Daoy (cell line): ENCODE results near the gene RARRES2. TPM values are rescaled to one million over a fixed set of nuclear protein-coding genes. Genes with fewer than 3 reads are reported as not detected.
"Not testable (repeated sequence)": the region's sequence is repeated elsewhere in the genome, so short reads cannot be mapped to it uniquely, and the experiment has no call there.

Experiments used
- DNase-seq: peaks from one replicate; pipeline ENCODE4 v3.0.0-alpha.2; 2015; ENCODE audit warnings: low read depth
- total RNA-seq: library from RNA; depleted of rRNA; stranded (reverse); fragments of >200 nt; shearing (Covaris generic); gene quantifications from 2 replicates; pipeline ENCODE4 v1.2.3, GENCODE V29; 2014

RARRES2 gene
- total RNA-seq, 1 experiment from 2014 or later, result 11.8 TPM

DNA sequence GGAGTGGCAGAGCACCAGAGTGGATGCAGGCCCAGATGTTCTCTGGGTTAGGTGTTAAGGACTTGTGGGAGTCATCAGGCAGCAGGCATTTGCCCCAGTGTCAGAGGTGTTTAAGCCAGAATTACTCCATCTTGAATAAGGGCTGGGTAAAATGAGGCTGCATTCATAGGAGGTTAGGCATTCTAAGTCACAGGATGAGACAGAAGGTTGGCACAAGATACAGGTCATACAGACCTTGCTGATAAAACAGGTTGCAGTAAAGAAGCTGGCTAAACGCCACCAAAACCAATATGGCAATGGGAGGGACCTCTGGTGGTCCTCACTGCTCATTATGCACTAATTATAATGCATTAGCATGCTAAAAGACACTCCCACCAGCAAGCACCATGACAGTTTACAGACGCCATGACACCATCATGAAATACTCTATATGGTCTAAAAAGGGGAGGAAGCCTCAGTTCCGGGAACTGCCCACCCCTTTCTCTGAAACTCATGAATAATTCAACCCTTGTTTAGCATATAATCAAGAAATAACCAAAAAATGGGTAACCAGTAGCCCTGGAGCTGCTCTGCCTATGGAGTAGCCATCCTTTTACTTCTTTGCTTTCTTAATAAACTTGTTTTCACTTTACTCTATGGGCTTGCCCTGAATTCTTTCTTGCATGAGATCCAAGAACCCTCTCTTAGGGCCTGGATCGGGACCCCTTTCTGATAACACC lies 19.2 kb downstream of the RARRES2 start:
- no peak for DNase-seq

DNA sequence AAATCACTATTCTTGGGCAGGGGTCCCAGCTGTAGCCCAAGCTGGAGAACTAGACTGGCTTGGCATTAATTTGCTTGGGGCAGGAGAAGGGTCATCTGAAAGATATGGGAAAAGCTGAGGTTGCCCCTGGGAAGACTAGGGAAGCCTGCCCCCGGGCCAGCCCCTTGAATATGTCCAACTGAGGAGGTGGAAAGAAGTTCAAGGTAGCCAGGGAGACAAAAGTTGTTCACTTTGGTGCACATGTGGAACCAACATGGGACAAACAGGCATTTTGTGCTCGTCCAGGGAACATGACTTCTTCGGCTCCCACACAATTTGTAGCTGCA lies 19.7 kb downstream of the RARRES2 start:
- DNase-seq, result no peak

DNA sequence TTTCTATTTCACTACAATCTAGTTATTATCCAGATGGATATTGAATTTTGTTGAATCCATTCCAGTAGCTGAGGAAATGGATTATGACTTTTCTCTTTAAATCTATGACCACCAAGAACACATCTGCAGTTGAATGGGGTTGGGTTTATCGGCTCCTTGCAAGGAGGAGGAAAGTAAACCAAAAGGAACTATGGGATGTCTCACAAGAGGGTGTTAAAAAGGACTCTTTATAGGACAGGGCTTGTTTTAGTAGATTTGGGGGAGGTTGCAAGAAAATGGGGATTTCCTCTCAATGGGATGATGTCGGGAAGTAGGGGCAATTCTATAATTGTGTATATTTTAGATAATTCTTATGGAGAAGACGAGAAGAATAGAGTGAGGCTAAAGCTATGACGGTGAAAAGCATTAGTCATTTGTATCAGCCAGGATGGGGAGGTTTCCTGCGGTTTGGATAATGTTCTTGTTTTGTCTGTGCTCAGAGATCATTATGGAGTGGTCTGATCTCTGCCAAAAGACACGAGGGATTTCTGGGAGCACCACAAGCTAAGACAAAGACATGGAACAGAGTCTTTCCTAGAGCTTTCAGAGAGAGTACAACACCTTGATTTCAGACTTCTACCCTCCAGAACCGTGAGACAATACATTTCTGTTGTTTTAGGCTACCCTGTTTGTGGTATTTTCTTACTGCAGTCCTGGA lies 23.5 kb downstream of the RARRES2 start:
- peak; percentile 93 for DNase-seq

DNA sequence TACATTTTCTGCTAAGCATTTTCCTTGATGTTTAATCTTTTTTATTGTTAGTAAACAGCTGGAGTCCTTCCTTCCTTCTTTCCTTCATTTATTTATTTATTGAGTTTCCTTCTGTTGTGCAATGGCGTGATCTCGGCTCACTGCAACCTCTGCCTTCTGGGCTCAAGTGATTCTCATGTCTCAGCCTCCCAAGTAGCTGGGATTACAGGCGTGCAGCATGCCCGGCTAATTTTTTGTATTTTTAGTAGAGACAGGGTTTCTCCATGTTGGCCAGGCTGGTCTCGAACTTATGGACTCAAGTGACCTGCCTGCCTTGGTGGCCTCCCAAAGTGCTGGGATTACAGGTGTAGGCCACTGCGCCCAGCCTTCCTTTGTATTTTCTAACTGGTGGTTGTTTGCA lies 24.4 kb downstream of the RARRES2 start:
- DNase-seq, result not testable (repeated sequence)

DNA sequence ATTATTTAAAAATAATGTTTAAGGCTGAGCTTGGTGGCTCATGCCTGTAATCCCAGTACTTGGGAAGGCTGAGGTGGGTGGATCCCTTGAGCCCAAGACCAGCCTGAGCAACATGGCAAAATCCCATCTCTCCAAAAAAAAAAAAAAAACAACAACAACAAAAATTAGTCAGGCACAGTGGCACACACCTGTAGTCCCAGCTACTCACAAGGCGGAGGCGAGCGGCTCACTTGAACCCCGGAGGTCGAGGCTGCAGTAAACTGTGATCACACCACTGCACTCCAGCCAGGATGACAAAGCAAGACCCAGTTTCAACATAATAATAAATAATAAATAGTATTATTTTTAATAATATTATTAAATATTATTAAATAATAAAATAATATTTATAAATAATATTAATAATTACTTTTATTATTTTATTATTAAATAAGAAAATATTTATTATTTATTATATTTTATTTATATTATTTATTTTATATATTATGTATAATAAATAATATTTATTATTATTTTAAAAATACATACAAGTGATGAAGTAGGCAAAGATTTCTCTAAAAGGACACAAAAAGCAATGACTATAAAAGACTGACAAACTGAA lies 26.7 kb downstream of the RARRES2 start:
- DNase-seq, result no peak

DNA sequence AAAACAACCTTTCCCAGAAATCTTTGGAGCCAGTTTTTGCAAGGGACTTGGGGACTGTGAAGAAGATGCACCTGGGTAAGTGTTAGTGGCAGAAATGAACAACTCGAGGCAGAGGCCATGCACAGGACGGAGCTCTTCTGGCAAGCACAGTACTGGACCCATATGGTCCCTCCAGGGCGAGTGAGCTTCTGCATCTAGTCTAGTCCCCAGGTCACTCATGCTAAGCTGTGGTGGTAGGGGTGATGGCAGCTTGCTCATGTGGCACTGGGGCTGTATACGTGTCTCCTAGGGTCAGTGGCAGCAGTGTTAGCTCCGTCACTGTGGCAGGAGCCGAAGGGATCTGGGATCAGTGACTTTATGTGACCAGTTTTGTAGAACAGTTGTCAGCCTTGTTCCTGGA lies 27.6 kb downstream of the RARRES2 start:
- DNase-seq, result no peak

DNA sequence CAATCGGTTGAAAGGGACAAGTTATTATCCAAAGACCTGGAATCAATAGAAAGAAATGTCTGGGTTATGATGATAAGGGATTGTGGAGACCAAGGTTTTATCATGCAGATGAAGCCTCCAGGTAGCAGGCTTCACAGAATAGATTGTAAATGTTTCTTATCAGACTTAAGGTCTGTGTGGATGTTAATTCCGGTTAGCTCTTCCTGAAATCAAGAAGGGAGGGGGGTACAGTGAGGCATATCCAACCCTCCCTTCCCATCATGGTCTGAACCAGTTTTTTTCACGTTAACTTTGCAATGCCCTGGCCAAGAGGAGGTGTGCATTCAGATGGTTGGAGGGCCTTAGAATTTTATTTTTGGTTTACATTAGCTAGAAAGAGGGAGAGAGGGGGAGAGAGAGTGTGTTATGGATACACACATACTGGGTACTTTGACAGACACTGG lies 28.0 kb downstream of the RARRES2 start:
- no peak for DNase-seq

DNA sequence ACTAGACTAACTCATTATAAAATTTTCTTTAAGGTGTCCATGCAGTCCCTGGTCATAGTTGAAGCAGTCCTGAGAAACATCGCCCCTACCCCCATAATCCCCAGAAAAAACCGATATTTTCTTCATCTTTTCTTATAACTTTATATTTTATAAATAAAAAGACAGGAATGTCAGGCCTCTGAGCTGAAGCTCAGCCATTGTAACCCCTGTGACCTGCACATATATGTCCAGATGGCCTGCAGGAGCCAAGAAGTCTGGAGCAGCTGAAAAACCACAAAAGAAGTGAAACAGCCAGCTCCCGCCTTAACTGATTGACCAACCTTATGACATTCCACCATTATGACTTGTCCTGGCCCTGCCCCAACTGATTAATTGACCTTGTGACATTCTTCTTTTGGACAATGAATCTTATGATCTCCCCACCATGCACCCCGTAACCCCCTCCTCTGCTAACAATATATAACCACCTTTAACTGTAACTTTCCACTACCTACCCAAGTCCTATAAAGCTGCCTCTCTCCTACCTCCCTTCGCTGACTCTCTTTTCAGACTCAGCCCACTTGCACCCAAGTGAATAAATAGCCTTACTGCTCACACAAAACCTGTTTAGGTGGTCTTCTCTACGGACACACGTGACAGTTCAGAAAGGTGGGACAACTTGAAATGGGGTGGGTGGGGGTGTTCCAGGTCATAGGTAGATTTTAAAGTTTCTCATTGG lies 28.6 kb downstream of the RARRES2 start:
- DNase-seq, result not testable (repeated sequence)

DNA sequence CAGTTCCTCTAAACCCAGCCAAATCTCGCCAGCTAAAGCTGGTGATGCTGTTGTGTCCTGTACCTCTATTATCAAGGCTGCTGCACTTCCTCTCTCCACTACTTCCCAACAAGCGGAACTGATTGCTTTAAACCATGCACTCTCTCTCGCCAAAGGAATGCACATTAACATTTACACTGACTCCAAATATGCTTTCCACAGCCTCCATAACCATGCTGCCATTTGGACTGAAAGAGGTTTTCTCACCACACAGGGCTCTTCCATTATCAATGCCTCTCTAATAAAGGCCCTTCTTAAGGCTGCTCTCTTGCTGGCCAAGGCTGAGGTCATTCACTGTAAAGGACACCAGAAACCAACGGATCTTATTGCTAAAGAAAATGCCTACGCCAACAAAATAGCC lies 29.7 kb downstream of the RARRES2 start:
- DNase-seq, result peak; percentile 49

DNA sequence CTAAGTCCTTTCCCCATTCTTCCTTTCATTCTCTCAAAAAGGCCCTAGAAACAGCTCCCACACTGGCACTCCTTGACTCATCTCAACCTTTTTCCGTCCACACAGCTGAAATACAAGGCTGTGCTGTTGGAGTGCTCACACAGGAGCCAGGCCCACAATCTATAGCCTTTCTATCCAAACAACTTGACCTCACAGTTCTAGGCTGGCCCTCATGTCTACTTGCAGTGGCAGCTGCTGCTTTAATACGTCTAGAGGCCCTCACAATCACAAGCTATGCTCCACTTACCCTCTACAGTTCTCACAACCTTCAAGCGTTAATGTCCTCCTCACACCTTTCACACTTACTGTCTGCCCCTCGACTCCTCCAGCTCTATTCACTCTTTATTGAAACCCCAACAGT lies 30.3 kb downstream of the RARRES2 start:
- no peak for DNase-seq

DNA sequence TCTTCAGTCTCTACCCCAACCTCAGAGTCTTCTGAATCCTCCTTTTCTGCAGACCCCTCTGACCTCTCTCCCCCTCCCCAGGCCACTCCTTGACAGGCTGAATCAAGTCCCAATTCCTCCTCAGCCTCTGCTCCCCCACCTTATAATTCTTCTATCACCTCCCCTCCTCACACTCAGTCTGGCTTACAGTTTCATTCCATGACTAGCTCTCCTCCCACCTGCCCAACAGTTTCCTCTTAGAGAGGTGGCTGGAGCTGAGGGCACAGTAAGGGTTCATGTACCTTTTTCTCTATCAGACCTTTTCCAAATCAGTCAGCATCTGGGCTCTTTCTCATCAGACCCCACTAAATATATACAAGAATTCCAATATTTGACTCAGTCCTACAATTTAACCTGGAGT lies 32.9 kb downstream of the RARRES2 start:
- no peak for DNase-seq

DNA sequence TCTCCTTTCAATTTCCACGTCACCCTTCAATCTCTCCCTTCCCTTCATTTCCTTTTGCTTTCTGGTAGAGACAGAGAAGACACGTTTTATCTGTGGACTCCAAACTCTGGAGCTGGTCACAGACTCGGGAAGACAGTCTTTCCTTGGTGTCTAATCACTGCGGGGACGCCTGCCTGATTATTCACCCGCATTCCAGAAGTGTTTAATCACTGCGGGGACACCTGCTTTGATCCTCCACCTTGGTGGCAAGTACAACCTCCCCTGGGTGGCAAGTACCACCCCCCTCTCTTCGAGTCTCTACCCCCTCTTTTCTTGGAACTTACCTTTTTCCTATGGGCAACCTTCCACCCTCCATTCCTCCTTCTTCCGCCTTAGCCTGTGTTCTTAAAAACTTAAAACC lies 33.5 kb downstream of the RARRES2 start:
- no peak for DNase-seq

DNA sequence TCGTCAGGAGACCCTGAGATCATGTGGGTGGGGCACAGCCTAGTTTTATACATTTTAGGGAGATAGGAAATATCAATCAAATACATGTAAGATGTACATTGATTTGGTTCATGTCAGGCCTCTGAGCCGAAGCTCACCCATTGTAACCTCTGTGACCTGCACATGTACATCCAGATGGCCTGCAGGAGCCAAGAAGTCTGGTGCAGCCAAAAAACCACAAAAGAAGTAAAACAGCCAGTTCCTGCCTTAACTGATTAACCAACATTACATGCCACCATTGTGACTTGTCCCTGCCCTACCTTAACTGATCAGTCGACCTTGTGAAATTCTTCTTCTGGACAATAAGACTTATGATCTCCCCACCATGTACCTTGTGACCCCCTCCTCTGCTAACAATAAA lies 34.3 kb downstream of the RARRES2 start:
- DNase-seq, result no peak

DNA sequence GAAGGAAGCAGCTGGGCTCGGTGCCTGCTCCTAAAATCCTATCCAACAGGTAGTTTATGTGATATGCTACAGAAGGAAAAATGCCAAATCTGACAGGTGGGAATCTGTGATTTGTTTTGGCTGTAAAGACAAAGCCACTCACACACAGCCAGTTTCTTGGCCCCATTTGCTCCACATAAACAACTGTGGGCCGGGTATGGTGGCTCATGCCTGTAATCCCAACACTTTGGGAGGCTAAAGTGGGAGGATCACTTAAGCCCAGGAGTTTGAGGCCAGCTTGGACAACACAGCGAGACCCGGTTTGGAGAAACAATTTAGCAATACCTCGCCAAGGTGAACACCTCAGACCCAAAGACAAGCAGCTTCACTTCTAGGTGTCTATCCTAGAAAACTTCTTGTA lies 35.1 kb downstream of the RARRES2 start:
- not testable (repeated sequence) for DNase-seq

DNA sequence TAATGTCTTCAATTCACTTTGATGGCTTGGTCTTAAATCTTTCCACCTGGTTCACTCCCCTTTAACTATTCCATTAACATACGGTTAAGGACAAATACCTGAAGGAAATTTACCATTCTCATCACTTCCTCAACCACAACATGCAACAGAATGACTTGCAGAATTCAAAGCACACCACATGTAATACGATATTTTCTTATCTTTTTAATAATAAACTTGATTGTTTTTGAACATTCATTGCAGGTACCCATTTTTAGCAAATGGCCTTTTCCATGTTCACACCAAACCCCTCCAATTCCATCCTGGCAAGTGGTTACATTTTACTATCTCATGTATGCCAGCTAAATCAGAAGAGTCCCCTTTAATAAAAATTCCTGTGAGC lies 35.5 kb downstream of the RARRES2 start:
- DNase-seq, result not testable (repeated sequence)

DNA sequence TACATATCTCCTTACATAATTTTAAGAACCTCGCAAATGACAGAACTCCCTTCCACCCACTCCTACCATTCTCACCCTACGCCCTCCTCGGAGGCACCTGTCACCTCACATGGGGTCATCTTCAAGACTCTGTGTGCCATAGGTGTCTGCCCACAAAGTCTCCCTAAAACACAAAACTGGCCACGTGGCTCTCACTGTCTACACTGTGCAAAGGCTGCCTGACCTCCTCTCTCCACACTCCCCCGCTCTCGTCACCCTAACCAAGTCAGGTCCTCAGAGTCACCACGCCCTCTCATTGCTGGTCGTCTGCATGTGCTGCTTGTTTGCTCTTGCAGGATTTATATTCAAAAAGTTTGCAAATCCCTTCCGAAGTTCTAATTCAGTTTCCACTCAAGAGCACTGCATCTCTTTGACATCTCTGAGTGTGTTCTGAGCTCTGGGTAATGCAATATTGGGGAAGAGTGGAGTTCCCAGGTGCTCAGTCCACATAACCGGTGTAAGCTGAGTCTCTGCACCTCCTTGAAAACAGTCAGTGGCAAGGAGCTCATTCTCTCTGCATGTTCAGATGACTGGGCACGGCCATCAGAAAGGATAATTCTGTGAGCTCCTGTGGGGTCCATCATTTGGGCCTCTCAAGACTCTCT lies 36.0 kb downstream of the RARRES2 start:
- not testable (repeated sequence) for DNase-seq

DNA sequence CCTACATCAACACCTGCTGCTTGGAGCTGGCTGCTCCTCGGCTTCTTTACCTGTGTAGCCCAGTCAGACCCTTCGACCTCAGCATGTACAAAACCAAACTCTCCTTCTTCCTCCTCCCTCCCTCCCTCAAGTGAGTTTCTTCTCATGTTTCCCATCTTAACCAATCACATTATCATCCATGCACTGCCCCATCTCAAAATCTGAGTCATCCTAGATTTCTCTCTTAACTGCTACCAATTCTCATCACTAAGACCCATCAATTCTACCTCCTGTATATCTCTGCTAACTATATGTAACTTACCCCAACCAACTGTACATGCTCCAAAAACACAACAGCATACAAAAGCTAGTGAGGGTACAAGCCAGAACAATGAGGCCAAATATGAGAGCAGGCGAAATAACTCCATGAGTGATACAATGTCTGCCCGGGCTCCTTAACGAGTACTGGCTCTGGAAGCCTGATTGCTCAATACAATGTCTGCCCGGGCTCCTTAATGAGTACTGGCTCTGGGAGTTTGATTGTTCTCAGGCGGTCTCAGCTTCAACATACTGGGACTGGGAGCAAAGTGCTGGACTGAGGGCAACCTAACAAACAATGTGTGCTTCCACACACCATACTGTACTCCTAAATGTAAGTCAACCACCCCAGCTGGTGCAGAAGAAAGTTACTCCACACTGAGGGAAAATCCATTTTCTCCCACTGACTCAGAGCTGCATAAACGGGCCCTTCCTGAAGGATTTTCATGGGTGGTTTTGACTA lies 36.8 kb downstream of the RARRES2 start:
- DNase-seq, result not testable (repeated sequence)

DNA sequence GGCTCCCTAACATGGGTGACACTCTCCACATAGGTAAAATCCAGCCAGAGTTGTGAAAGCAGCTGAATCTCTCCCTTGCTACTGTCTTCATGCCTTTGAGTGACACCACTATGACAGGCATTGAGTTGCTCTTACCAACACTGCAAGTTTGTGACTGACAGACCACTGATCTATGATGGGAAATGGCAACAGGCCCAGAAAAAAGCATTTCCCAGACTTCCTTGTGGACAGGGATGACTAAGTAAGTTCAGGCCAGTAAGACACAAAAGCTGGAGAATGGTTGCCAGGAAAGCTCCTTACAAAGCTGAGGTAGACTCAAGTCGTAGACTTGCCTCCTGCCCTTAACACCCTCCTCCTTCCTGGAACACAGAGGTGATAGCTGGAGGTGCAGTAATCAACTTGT lies 38.5 kb downstream of the RARRES2 start:
- peak; percentile 32 for DNase-seq

DNA sequence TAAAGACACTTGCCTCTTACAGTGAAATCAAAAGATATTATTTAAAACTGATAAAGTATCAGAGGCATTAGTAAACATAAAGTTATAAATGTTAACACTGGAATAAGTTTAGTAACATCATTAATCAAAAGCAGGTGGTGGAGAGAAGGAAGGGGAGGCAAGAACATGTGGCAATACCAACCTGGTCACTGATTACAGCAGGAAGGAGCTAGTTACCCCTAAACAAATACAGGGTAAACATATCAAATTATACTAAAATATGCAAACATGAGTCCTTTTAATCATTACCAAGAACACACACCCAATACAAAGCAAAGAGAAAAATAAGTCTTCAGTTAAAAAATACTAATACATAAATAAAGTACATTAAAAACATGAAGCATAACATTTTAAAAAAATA lies 43.5 kb downstream of the RARRES2 start:
- DNase-seq, result not testable (repeated sequence)

DNA sequence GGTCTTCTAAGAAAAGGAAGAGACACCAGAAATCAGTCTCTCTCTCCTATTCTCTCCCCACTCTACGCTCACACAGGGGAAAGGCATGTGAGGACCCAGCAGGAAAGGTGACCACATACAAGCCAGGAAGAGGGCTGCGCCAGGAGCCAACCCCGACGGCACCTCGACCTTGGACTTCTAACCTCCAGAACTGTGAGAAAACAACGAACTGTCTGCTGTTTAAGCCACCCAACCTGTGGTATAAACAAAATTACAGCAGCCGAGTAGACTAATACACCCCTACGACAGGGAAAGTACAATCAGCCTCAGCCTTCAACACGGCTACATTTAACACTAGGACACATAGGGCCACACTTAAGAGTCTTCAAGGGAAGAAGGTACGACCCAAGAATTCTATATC lies 44.6 kb downstream of the RARRES2 start:
- not testable (repeated sequence) for DNase-seq

DNA sequence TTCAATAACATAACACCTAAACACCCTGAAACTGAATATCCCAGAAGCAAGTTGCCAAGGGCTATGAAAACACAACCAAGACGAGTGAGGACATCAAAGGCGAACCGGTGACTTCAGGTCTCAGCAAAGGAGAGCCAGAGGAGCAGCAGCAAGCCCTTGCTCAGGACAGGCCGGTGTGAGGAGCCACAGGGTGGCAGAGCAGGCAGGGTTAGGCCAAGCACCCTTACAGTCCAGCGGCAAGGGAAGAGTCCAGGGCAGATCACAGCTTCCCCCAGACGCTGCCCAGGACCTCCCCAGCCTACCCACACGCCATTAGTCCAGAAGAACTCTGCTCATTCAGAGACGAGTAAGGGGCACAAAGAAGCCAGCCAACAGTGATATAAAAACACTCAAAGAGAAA lies 45.8 kb downstream of the RARRES2 start:
- not testable (repeated sequence) for DNase-seq
